Measurements from ENCODE around the gene WDR33.

The WDR33 gene

GRCh38 chr2:127670055-127670956 lies 140.7 kb downstream of the WDR33 start:
- intact Hi-C loops (cut with DNase I; ENCODE audit: low total_unique reads), result loop anchor here (10.0 kb wide), 1 partner anchor 286 kb away; the partner anchor contains the start of gene MAP3K2
- Histone ChIP-seq H3K27ac (peak overlapping the region; percentile 49 to 95), H3K36me3 (no peaks in the 10 kb centered on the region), H3K9me3 (no peaks in the 10 kb centered on the region), H3K4me1 (peaks cover 0 to 74% (median 45%) of the 10 kb centered on the region in 4 donors), H3K27me3 (no peaks in the 10 kb centered on the region), H3K4me3 (no peak overlapping the region)
- TF ChIP-seq, protein P1, sequence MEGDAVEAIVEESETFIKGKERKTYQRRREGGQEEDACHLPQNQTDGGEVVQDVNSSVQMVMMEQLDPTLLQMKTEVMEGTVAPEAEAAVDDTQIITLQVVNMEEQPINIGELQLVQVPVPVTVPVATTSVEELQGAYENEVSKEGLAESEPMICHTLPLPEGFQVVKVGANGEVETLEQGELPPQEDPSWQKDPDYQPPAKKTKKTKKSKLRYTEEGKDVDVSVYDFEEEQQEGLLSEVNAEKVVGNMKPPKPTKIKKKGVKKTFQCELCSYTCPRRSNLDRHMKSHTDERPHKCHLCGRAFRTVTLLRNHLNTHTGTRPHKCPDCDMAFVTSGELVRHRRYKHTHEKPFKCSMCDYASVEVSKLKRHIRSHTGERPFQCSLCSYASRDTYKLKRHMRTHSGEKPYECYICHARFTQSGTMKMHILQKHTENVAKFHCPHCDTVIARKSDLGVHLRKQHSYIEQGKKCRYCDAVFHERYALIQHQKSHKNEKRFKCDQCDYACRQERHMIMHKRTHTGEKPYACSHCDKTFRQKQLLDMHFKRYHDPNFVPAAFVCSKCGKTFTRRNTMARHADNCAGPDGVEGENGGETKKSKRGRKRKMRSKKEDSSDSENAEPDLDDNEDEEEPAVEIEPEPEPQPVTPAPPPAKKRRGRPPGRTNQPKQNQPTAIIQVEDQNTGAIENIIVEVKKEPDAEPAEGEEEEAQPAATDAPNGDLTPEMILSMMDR (IDR thresholded peaks at IDR 0.05), result no peak
- no peak for DNase-seq

DNA sequence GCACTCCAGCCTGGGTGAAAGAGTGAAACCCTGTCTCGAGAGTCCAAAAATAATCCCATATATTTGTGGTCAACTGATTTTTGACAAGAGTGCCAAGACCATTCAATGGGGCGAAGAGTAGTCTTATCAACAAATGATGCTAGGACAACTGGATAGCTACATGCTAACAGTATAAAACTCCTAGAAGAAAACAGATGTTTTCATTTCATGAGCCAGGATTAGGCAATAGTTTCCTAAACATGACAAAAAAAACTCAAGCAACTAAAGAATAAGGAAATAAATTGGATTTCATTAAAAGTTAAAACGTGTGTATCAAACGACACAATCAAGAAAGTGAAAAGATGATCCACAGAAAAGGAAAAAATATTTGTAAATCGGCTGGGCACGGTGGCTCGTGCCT lies 141.9 kb downstream of the WDR33 start:
- TF ChIP-seq, protein P1 (IDR thresholded peaks at IDR 0.05), result no peak
- no peaks in the 10 kb centered on the region for H3K27me3 ChIP-seq
- no peaks in the 10 kb centered on the region for H3K9me3 ChIP-seq
- peaks cover 0 to 86% (median 52%) of the 10 kb centered on the region in 4 donors for H3K4me1 ChIP-seq
- intact Hi-C loops (cut with DNase I; ENCODE audit: low total_unique reads), result no loop called here
- no peak for DNase-seq
- no peaks in the 10 kb centered on the region for H3K36me3 ChIP-seq
- H3K4me3 ChIP-seq, result no peak overlapping the region
- H3K27ac ChIP-seq, result peak overlapping the region; percentile 8 to 95

DNA sequence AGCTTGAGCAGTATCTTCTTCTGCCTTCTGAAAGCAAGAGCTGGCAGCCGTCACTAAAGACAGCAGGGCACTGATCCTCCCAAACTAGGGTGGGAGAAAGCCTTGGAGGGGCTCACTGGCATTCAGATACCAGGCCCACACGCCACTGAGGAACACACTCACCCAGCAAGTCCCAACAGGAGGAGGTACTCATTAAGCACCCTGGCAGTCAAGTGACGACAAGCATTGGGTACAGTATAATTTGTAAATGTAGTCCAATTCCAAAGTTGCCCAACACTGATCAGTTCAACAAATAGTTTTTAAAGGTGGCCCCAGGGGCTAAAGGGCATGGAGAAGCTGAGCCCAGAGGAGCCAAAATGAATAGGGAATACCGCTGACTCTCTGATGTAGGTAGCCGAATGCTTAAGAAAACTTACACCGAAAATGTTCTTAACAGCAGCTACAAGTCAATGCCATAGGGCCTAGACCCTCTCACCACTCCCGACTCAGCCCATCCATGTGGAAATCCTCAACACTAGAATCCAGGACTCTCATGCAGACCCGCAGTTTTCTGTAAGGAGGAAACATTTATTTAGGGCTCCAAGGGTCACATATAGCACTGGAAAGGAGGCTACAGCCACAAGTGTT lies 145.6 kb downstream of the WDR33 start:
- Histone ChIP-seq H3K27me3 (no peaks in the 10 kb centered on the region), H3K4me3 (peak overlapping the region in 1 of 2 donors; percentile 52), H3K27ac (peak overlapping the region; percentile 81 to 95), H3K4me1 (peaks cover 0 to 90% (median 66%) of the 10 kb centered on the region in 4 donors), H3K36me3 (peaks cover 0 to 5% (median 0%) of the 10 kb centered on the region in 3 donors), H3K9me3 (no peaks in the 10 kb centered on the region)
- intact Hi-C loops (cut with DNase I; ENCODE audit: low total_unique reads), result no loop called here
- TF ChIP-seq, protein P1 (IDR thresholded peaks at IDR 0.05), result no peak
- DNase-seq, result peak in 1 of 2 donors; percentile 15

- TF ChIP-seq, protein P1 (IDR thresholded peaks at IDR 0.05), result no peak
- H3K36me3 ChIP-seq, result peaks cover 0 to 8% (median 0%) of the 10 kb centered on the region in 3 donors
- peak overlapping the region; percentile 81 to 95 for H3K27ac ChIP-seq
- H3K27me3 ChIP-seq, result no peaks in the 10 kb centered on the region
- DNase-seq, result no peak
- H3K4me1 ChIP-seq, result peaks cover 0 to 92% (median 69%) of the 10 kb centered on the region in 4 donors
- H3K9me3 ChIP-seq, result no peaks in the 10 kb centered on the region
- peak overlapping the region; percentile 44 to 52 for H3K4me3 ChIP-seq
- intact Hi-C loops (cut with DNase I; ENCODE audit: low total_unique reads), result no loop called here
These were observed 146.1 kb downstream of the WDR33 start for GRCh38 chr2:127664895-127665225.

DNA sequence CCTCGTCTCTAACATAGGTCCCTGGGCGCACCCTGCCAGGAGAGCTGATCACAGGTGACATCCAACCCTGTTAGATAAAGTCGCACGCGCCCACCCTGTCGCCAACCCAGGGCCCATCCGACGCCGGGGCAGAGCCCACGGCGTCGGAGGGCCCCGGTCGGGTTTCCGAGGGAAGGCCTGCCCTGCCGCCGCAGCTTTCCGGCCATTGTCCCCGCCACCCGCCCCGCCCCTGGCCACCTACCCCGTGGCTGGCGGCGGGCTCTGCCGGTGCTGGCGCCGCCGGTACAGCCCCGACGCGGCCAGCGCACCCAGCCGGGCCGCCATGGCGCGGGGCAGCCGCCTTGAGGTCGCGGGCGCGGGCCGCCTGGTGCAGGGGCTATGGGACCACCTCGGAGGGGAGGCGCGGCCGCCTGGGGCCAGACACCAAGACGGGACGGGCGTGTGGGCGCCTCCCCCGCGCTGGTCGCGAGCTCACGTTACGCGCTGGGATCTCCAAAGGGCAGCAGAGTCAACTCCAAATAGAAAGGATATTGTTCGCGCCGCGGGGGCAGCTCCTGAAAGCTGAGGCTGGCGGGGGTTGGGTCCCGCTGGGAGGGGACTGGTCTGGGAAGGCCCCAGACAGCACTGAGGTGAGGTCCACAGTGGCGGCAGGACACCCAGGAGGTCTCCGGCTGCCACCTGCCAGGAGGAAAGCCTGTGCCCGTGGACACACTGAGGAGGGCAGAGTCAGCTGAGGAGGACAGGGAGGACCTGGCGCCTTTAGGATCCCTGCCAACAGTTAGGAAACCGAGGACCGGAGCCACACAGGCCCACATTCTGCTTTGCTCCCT lies 146.7 kb downstream of the WDR33 start:
- Histone ChIP-seq H3K27ac (peak overlapping the region; percentile 81 to 95), H3K4me3 (peak overlapping the region; percentile 44 to 52), H3K9me3 (no peaks in the 10 kb centered on the region), H3K4me1 (peaks cover 0 to 93% (median 73%) of the 10 kb centered on the region in 4 donors), H3K27me3 (no peaks in the 10 kb centered on the region), H3K36me3 (peaks cover 0 to 8% (median 0%) of the 10 kb centered on the region in 3 donors)
- DNase-seq, result peak; percentile 21 to 68
- intact Hi-C loops (cut with DNase I; ENCODE audit: low total_unique reads), result no loop called here
- TF ChIP-seq, protein P1 (IDR thresholded peaks at IDR 0.05), result no peak

Data from tibial artery (tissue), 4 donors.